NCI-H2107 treated with DMSO at 0.1 percent for 48 hours (cell line): Measurements from ENCODE around the gene RPS19BP1.

Source experiments
- DNase-seq: peaks from one replicate; lab custom pipeline; 2025; ENCODE audit not compliant: unreplicated experiment; lab: John Stamatoyannopoulos, UW

RPS19BP1 gene

GRCh38 chr22:39532215-39533073 lies at the start of gene RPS19BP1:
Gene RPS19BP1 (minus strand): TSS chr22:39532748. CDS start chr22:39532738, 10 bp downstream.
- DNase-seq, result peak; percentile 98

GRCh38 chr22:39581303-39581702 lies 48.8 kb upstream of the RPS19BP1 start:
- no peak for DNase-seq

- DNase-seq, result no peak
Observed at GRCh38 chr22:39580795-39581194, 48.2 kb upstream of the RPS19BP1 start.

- DNase-seq, result no peak
Observed at GRCh38 chr22:39580006-39580441, 47.5 kb upstream of the RPS19BP1 start.

GRCh38 chr22:39577900-39578299 lies 45.4 kb upstream of the RPS19BP1 start:
- no peak for DNase-seq

- no peak for DNase-seq
Observed at GRCh38 chr22:39577366-39577765, 44.8 kb upstream of the RPS19BP1 start.

- no peak for DNase-seq
Observed at GRCh38 chr22:39576027-39576426, 43.5 kb upstream of the RPS19BP1 start.

GRCh38 chr22:39575552-39575825 lies 42.9 kb upstream of the RPS19BP1 start:
- DNase-seq, result no peak

GRCh38 chr22:39574779-39575551 lies 42.4 kb upstream of the RPS19BP1 start:
- no peak for DNase-seq

GRCh38 chr22:39571538-39571937 lies 39.0 kb upstream of the RPS19BP1 start:
- DNase-seq, result no peak

- DNase-seq, result no peak
Observed at GRCh38 chr22:39570665-39571064, 38.1 kb upstream of the RPS19BP1 start, which contains the start of gene CACNA1I. Gene CACNA1I (plus strand): TSS chr22:39570753. CDS start chr22:39570753, 0 bp downstream.

- no peak for DNase-seq
Observed at GRCh38 chr22:39570226-39570625, 37.7 kb upstream of the RPS19BP1 start.

GRCh38 chr22:39569066-39569465 lies 36.5 kb upstream of the RPS19BP1 start:
- no peak for DNase-seq

GRCh38 chr22:39568278-39568981 lies 35.9 kb upstream of the RPS19BP1 start:
- no peak for DNase-seq

GRCh38 chr22:39567135-39567946 lies 34.8 kb upstream of the RPS19BP1 start:
- DNase-seq, result no peak

- DNase-seq, result no peak
Observed at GRCh38 chr22:39565414-39565944, 32.9 kb upstream of the RPS19BP1 start.

GRCh38 chr22:39563571-39564428 lies 31.3 kb upstream of the RPS19BP1 start:
- DNase-seq, result no peak

- DNase-seq, result no peak
Observed at GRCh38 chr22:39562839-39563489, 30.4 kb upstream of the RPS19BP1 start.

- no peak for DNase-seq
Observed at GRCh38 chr22:39560127-39560526, 27.6 kb upstream of the RPS19BP1 start.
